Lower lobe of right lung (tissue), 2 donors: ENCODE measurements around the gene CHKB. TPM values are rescaled to one million over a fixed set of nuclear protein-coding genes. Genes with fewer than 3 reads are reported as not detected.
A peak's percentile ranks its signal among the peaks of the same experiment; 100 is the strongest.
"Not testable (repeated sequence)": the region's sequence is repeated elsewhere in the genome, so short reads cannot be mapped to it uniquely, and the experiment has no call there.

Source experiments
- ATAC-seq, 2 donors: fragments of 200-7000 bp; cut with Tn5 transposase; one replicate each; pipeline ENCODE4 v1.9.1; 2020 to 2022; ENCODE audit warnings: mild to moderate bottlenecking in 2 of 2, moderate library complexity in 2 of 2
- DNase-seq: peaks from one replicate; pipeline ENCODE4 v3.0.0-alpha.2; 2020
- H3K27ac ChIP-seq: fragments of 200-600 bp; one replicate; pipeline ENCODE4 v1.8.0; 2022
- H3K27me3 ChIP-seq: fragments of 200-600 bp; one replicate; pipeline ENCODE4 v1.8.0; 2022; ENCODE audit warnings: low read depth
- H3K36me3 ChIP-seq: fragments of 200-600 bp; one replicate; pipeline ENCODE4 v1.8.0; 2022; ENCODE audit warnings: mild to moderate bottlenecking
- H3K4me1 ChIP-seq: fragments of 200-600 bp; one replicate; pipeline ENCODE4 v1.8.0; 2022
- H3K4me3 ChIP-seq: fragments of 200-600 bp; one replicate; pipeline ENCODE4 v1.8.0; 2022; ENCODE audit warnings: mild to moderate bottlenecking
- H3K9me3 ChIP-seq: fragments of 200-600 bp; one replicate; pipeline ENCODE4 v1.8.0; 2022
- CTCF ChIP-seq: fragments of 200-600 bp; IDR thresholded peaks from one replicate; pipeline ENCODE4 v1.8.0; 2022; ENCODE audit warnings: antibody characterized with exemption, mild to moderate bottlenecking
- intact Hi-C: fragments of 100-400 bp; cut with DNase I; formaldehyde crosslinking; loops from one replicate; pipeline ENCODE4 v1.11.0; 2022
- total RNA-seq: library from RNA; stranded (reverse); fragmentation: NEBNext Ultra II Directional; extraction: Animal tissue kit (Norgen Biotek cat#: 25700); gene quantifications from one replicate; pipeline ENCODE4 v1.2.1, GENCODE V29; 2021
- donor health status: DM: no; HTN: yes; CAD: no; lungs with severe emphysema.

CHKB gene
- total RNA-seq, 1 donor from 2014 or later, result 76.7 TPM

- intact Hi-C loops, result no loop called here
- DNase-seq, result peak; percentile 84
- Histone ChIP-seq H3K27me3 (peaks cover 41% of the 10 kb centered on the region), H3K9me3 (no peaks in the 10 kb centered on the region), H3K27ac (peak overlapping the region; percentile 97), H3K36me3 (no peaks in the 10 kb centered on the region), H3K4me3 (no peak overlapping the region), H3K4me1 (peaks cover 55% of the 10 kb centered on the region)
- ATAC-seq, result peak; percentile 34 to 54
- no peak for TF ChIP-seq CTCF
Observed at GRCh38 chr22:50544746-50545253, 37.8 kb downstream of the CHKB start.

- Histone ChIP-seq H3K27ac (peak overlapping the region; percentile 97), H3K36me3 (no peaks in the 10 kb centered on the region), H3K9me3 (no peaks in the 10 kb centered on the region), H3K4me3 (peak overlapping the region; percentile 43), H3K4me1 (peaks cover 57% of the 10 kb centered on the region), H3K27me3 (peaks cover 35% of the 10 kb centered on the region)
- ATAC-seq, result peak; percentile 64 to 69
- DNase-seq, result peak; percentile 90
- intact Hi-C loops, result no loop called here
- TF ChIP-seq CTCF, result peak; percentile 71
Observed at GRCh38 chr22:50544078-50544745, 38.4 kb downstream of the CHKB start.

GRCh38 chr22:50542416-50542927 lies 40.2 kb downstream of the CHKB start:
- peaks cover 62% of the 10 kb centered on the region for H3K4me1 ChIP-seq

GRCh38 chr22:50541667-50542026 lies 41.0 kb downstream of the CHKB start:
- H3K36me3 ChIP-seq, H3K4me3 ChIP-seq, intact Hi-C loops, H3K9me3 ChIP-seq: not testable (repeated sequence)
- Histone ChIP-seq H3K4me1 (peaks cover 68% of the 10 kb centered on the region), H3K27me3 (peaks cover 14% of the 10 kb centered on the region), H3K27ac (peak overlapping the region; percentile 97)
- DNase-seq (peak; percentile 84), ATAC-seq (peak; percentile 53 to 62)

More at GRCh38 chr22:50542416-50542927, 40.2 kb downstream of the CHKB start:
- peak overlapping the region; percentile 97 for H3K27ac ChIP-seq
- H3K36me3 ChIP-seq, result no peaks in the 10 kb centered on the region
- H3K27me3 ChIP-seq, result peaks cover 22% of the 10 kb centered on the region
- ATAC-seq (peak in 1 of 2 donors; percentile 5), DNase-seq (no peak)
- H3K9me3 ChIP-seq, result no peaks in the 10 kb centered on the region
- intact Hi-C loops, result no loop called here
- no peak for TF ChIP-seq CTCF
- H3K4me3 ChIP-seq, result no peak overlapping the region

GRCh38 chr22:50540381-50540780 lies 42.3 kb downstream of the CHKB start:
- H3K27me3 ChIP-seq, result peaks cover 6% of the 10 kb centered on the region
- no peak for TF ChIP-seq CTCF
- peaks cover 62% of the 10 kb centered on the region for H3K4me1 ChIP-seq
- intact Hi-C loops, result no loop called here
- DNase-seq, result no peak
- H3K9me3 ChIP-seq, result no peaks in the 10 kb centered on the region
- peak overlapping the region; percentile 97 for H3K27ac ChIP-seq
- H3K4me3 ChIP-seq, result no peak overlapping the region
- no peak for ATAC-seq
- H3K36me3 ChIP-seq, result no peaks in the 10 kb centered on the region

- Histone ChIP-seq H3K27me3 (no peaks in the 10 kb centered on the region), H3K4me3 (no peak overlapping the region), H3K36me3 (no peaks in the 10 kb centered on the region), H3K4me1 (peaks cover 55% of the 10 kb centered on the region), H3K9me3 (no peaks in the 10 kb centered on the region), H3K27ac (peak overlapping the region; percentile 97)
- intact Hi-C loops, result no loop called here
- no peak for TF ChIP-seq CTCF
- DNase-seq, result peak; percentile 30
- no peak for ATAC-seq
Observed at GRCh38 chr22:50537765-50538164, 44.9 kb downstream of the CHKB start.
